ENCODE results near the gene RAB1A. TPM values are rescaled to one million over a fixed set of nuclear protein-coding genes. Genes with fewer than 3 reads are reported as not detected.

RAB1A gene
- total and polyA plus RNA-seq, 2 experiments from 2014 or later = 94.8 to 172 TPM

DNA sequence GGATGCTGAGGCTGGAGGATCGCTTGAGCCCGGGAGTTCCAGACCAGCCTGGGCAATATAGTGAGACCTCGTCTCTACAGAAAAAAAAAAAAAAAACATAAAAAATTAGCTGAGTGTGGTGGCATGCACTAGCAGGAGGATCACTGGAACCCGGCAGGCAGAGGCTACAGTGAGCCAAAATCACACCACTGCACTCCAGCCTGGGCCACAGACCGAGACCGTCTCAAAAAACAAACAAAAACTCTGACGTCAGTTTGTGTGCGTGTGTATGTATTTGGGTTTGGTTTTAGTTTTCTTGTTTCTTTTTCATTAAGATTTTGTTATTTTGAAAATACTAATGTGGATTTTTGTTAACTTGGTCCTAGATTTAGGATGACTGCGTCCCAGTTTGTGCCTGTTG, 54.7 kb downstream of the RAB1A start:
- ATAC-seq (no peak), DNase-seq (ENCODE audit: low spot score) (no peak)
- 0 out of 2 replicates have a peak overlapping the region, but pooled peaks have one; percentile 44 for H3K4me2 ChIP-seq
- Mint-ChIP-seq H3K36me3 (ENCODE audit: low read depth) (peaks cover 84% of the 10 kb centered on the region), H3K27ac (no peak overlapping the region), H3K4me1 (peaks cover 31% of the 10 kb centered on the region), H3K27me3 (ENCODE audit: insufficient read depth, low read depth, poor library complexity) (peaks cover 7% of the 10 kb centered on the region), H3K9me3 (no peaks in the 10 kb centered on the region), H3K4me3 (no peak overlapping the region)
- no peak overlapping the region for H3K4me3 ChIP-seq
- H3F3A ChIP-seq (replicated peaks; ENCODE audit: low read depth) = peaks cover 3% of the 10 kb centered on the region; the same call in 1 of the 2 replicates
- peaks cover 31% of the 10 kb centered on the region for H4K20me1 ChIP-seq (replicated peaks; ENCODE audit: insufficient read depth)
- H3K27me3 ChIP-seq (ENCODE audit: insufficient read depth) = no peaks in the 10 kb centered on the region
- H3K36me3 ChIP-seq (ENCODE audit: insufficient read depth) = peaks cover 22% of the 10 kb centered on the region
- H3K4me1 ChIP-seq (ENCODE audit: insufficient read depth) = peaks cover 23% of the 10 kb centered on the region
- H2AFZ ChIP-seq = no peak overlapping the region
- no peaks in the 10 kb centered on the region for H3K9me2 ChIP-seq (ENCODE audit: insufficient read depth)
- H3K79me2 ChIP-seq (replicated peaks; ENCODE audit: insufficient read depth) = no peaks in the 10 kb centered on the region
- peak overlapping the region; percentile 80; the same call in 1 of the 2 replicates for H3K27ac ChIP-seq (ENCODE audit: low read depth)
- TF ChIP-seq, protein P1, sequence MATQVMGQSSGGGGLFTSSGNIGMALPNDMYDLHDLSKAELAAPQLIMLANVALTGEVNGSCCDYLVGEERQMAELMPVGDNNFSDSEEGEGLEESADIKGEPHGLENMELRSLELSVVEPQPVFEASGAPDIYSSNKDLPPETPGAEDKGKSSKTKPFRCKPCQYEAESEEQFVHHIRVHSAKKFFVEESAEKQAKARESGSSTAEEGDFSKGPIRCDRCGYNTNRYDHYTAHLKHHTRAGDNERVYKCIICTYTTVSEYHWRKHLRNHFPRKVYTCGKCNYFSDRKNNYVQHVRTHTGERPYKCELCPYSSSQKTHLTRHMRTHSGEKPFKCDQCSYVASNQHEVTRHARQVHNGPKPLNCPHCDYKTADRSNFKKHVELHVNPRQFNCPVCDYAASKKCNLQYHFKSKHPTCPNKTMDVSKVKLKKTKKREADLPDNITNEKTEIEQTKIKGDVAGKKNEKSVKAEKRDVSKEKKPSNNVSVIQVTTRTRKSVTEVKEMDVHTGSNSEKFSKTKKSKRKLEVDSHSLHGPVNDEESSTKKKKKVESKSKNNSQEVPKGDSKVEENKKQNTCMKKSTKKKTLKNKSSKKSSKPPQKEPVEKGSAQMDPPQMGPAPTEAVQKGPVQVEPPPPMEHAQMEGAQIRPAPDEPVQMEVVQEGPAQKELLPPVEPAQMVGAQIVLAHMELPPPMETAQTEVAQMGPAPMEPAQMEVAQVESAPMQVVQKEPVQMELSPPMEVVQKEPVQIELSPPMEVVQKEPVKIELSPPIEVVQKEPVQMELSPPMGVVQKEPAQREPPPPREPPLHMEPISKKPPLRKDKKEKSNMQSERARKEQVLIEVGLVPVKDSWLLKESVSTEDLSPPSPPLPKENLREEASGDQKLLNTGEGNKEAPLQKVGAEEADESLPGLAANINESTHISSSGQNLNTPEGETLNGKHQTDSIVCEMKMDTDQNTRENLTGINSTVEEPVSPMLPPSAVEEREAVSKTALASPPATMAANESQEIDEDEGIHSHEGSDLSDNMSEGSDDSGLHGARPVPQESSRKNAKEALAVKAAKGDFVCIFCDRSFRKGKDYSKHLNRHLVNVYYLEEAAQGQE (IDR thresholded peaks at IDR 0.05; ENCODE audit: unreplicated experiment) = no peak
- TF ChIP-seq, protein P2, sequence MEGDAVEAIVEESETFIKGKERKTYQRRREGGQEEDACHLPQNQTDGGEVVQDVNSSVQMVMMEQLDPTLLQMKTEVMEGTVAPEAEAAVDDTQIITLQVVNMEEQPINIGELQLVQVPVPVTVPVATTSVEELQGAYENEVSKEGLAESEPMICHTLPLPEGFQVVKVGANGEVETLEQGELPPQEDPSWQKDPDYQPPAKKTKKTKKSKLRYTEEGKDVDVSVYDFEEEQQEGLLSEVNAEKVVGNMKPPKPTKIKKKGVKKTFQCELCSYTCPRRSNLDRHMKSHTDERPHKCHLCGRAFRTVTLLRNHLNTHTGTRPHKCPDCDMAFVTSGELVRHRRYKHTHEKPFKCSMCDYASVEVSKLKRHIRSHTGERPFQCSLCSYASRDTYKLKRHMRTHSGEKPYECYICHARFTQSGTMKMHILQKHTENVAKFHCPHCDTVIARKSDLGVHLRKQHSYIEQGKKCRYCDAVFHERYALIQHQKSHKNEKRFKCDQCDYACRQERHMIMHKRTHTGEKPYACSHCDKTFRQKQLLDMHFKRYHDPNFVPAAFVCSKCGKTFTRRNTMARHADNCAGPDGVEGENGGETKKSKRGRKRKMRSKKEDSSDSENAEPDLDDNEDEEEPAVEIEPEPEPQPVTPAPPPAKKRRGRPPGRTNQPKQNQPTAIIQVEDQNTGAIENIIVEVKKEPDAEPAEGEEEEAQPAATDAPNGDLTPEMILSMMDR (conservative IDR thresholded peaks at IDR 0.05; ENCODE audit: low read depth in 2 of 2) = no peak
- TF ChIP-seq NANOG (IDR thresholded peaks at IDR 0.05; ENCODE audit: borderline replicate concordance) (no peak), EZH2 (IDR thresholded peaks at IDR 0.05; ENCODE audit: low read depth, unreplicated experiment) (no peak), ZNF331 (CRISPR knock-in tag; IDR thresholded peaks at IDR 0.05; ENCODE audit: low read depth) (no peak), JUNB (IDR thresholded peaks at IDR 0.05; ENCODE audit: unreplicated experiment) (no peak), POLR2AphosphoS5 (IDR thresholded peaks at IDR 0.05; ENCODE audit: low read depth) (no peak), CREB1 (CRISPR knock-in tag; IDR thresholded peaks at IDR 0.05; ENCODE audit: low read depth) (no peak), EZH2phosphoT487 (IDR thresholded peaks at IDR 0.05; ENCODE audit: unreplicated experiment) (no peak), ZNF114 (CRISPR knock-in tag; IDR thresholded peaks at IDR 0.05) (no peak), STAT1 (IDR thresholded peaks at IDR 0.05; ENCODE audit: unreplicated experiment) (no peak)
- TF ChIP-seq, protein P3, sequence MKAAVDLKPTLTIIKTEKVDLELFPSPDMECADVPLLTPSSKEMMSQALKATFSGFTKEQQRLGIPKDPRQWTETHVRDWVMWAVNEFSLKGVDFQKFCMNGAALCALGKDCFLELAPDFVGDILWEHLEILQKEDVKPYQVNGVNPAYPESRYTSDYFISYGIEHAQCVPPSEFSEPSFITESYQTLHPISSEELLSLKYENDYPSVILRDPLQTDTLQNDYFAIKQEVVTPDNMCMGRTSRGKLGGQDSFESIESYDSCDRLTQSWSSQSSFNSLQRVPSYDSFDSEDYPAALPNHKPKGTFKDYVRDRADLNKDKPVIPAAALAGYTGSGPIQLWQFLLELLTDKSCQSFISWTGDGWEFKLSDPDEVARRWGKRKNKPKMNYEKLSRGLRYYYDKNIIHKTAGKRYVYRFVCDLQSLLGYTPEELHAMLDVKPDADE (IDR thresholded peaks at IDR 0.05) = no peak
- TF ChIP-seq, protein P4, sequence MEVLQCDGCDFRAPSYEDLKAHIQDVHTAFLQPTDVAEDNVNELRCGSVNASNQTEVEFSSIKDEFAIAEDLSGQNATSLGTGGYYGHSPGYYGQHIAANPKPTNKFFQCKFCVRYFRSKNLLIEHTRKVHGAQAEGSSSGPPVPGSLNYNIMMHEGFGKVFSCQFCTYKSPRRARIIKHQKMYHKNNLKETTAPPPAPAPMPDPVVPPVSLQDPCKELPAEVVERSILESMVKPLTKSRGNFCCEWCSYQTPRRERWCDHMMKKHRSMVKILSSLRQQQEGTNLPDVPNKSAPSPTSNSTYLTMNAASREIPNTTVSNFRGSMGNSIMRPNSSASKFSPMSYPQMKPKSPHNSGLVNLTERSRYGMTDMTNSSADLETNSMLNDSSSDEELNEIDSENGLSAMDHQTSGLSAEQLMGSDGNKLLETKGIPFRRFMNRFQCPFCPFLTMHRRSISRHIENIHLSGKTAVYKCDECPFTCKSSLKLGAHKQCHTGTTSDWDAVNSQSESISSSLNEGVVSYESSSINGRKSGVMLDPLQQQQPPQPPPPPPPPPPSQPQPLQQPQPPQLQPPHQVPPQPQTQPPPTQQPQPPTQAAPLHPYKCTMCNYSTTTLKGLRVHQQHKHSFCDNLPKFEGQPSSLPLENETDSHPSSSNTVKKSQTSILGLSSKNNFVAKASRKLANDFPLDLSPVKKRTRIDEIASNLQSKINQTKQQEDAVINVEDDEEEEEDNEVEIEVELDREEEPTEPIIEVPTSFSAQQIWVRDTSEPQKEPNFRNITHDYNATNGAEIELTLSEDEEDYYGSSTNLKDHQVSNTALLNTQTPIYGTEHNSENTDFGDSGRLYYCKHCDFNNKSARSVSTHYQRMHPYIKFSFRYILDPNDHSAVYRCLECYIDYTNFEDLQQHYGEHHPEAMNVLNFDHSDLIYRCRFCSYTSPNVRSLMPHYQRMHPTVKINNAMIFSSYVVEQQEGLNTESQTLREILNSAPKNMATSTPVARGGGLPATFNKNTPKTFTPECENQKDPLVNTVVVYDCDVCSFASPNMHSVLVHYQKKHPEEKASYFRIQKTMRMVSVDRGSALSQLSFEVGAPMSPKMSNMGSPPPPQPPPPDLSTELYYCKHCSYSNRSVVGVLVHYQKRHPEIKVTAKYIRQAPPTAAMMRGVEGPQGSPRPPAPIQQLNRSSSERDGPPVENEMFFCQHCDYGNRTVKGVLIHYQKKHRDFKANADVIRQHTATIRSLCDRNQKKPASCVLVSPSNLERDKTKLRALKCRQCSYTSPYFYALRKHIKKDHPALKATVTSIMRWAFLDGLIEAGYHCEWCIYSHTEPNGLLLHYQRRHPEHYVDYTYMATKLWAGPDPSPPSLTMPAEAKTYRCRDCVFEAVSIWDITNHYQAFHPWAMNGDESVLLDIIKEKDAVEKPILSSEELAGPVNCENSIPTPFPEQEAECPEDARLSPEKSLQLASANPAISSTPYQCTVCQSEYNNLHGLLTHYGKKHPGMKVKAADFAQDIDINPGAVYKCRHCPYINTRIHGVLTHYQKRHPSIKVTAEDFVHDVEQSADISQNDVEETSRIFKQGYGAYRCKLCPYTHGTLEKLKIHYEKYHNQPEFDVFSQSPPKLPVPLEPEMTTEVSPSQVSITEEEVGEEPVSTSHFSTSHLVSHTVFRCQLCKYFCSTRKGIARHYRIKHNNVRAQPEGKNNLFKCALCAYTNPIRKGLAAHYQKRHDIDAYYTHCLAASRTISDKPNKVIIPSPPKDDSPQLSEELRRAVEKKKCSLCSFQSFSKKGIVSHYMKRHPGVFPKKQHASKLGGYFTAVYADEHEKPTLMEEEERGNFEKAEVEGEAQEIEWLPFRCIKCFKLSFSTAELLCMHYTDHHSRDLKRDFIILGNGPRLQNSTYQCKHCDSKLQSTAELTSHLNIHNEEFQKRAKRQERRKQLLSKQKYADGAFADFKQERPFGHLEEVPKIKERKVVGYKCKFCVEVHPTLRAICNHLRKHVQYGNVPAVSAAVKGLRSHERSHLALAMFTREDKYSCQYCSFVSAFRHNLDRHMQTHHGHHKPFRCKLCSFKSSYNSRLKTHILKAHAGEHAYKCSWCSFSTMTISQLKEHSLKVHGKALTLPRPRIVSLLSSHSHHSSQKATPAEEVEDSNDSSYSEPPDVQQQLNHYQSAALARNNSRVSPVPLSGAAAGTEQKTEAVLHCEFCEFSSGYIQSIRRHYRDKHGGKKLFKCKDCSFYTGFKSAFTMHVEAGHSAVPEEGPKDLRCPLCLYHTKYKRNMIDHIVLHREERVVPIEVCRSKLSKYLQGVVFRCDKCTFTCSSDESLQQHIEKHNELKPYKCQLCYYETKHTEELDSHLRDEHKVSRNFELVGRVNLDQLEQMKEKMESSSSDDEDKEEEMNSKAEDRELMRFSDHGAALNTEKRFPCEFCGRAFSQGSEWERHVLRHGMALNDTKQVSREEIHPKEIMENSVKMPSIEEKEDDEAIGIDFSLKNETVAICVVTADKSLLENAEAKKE (CRISPR knock-in tag; IDR thresholded peaks at IDR 0.05) = no peak

Data from GM23338 (cell line).